Central memory CD8-positive, alpha-beta T cell (primary cell): Measurements from ENCODE around the gene SPART.
"Not testable (repeated sequence)": the region's sequence is repeated elsewhere in the genome, so short reads cannot be mapped to it uniquely, and the experiment has no call there.

Experiments used
- ATAC-seq: fragments of 150-1000 bp; cut with Tn5 transposase; replicated peaks from 2 replicates; pipeline ENCODE4 v1.10.0; 2022; ENCODE audit warnings: mild to moderate bottlenecking, moderate FRiP score, moderate number of reproducible peaks; ENCODE audit not compliant: poor library complexity, severe bottlenecking; ENCODE audit errors: extremely low read depth
- DNase-seq, 2 donors: peaks; one replicate each; pipeline ENCODE4 v3.0.0; 2021; ENCODE audit warnings: low spot score in 2 of 2
- H3K27ac Mint-ChIP-seq: one replicate; pipeline ENCODE4 v1.8.0; 2022; ENCODE audit warnings: low read depth, mild to moderate bottlenecking, moderate library complexity, mixed read lengths
- H3K27me3 Mint-ChIP-seq: one replicate; pipeline ENCODE4 v1.8.0; 2022; ENCODE audit warnings: mixed read lengths
- H3K36me3 Mint-ChIP-seq: one replicate; pipeline ENCODE4 v1.8.0; 2022; ENCODE audit warnings: mild to moderate bottlenecking, moderate library complexity, mixed read lengths; ENCODE audit not compliant: insufficient read depth
- H3K4me1 Mint-ChIP-seq: one replicate; pipeline ENCODE4 v1.8.0; 2022; ENCODE audit warnings: mixed read lengths
- H3K4me3 Mint-ChIP-seq: one replicate; pipeline ENCODE4 v1.8.0; 2022; ENCODE audit warnings: mild to moderate bottlenecking, moderate library complexity, mixed read lengths
- H3K9me3 Mint-ChIP-seq: one replicate; pipeline ENCODE4 v1.8.0; 2022; ENCODE audit warnings: mixed read lengths

The SPART gene

DNA sequence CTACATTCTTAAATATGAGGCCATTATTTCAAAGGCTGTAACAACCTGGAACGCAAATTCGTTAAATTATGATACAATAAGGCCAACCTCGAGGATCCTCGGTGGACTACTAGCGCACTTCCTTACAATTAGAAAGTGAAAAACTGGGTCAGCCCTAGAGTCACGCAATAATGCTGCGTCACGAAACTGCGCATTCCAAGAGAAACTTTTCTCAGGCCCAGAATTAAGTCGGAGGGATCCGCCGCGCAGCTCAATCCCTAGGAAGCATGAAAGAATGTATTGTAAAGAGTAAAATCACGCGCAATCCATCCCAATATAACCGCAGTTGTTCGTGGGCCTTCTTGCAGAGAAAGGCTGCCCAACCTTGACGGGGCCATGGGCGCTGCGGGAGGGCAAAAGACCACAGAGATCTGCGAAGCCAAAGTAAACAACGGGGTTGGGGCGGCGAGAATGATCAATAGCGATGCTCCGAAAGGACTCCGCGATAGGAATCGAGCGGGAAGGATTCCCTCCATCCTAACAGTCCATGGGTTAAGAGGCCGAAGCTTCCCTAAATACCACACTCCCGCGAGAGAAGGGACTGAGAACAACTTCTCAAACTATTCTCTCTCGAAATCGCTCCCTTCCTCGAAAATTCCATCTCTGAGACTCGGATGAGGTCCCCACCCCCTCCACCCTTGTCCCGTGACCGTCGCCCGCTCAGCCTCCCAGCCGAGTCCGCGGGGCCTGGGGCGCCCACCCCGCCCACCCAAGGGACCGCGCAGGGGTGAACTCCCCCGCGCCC is 564 bp downstream of the SPART start:
- Mint-ChIP-seq H3K9me3 (no peaks in the 10 kb centered on the region), H3K27me3 (peaks cover 29% of the 10 kb centered on the region), H3K36me3 (peaks cover 5% of the 10 kb centered on the region), H3K4me1 (no peaks in the 10 kb centered on the region), H3K4me3 (peak overlapping the region; percentile 77), H3K27ac (peak overlapping the region; percentile 88)
- no peak for ATAC-seq
- peak in 1 of 2 donors; percentile 18 for DNase-seq

DNA sequence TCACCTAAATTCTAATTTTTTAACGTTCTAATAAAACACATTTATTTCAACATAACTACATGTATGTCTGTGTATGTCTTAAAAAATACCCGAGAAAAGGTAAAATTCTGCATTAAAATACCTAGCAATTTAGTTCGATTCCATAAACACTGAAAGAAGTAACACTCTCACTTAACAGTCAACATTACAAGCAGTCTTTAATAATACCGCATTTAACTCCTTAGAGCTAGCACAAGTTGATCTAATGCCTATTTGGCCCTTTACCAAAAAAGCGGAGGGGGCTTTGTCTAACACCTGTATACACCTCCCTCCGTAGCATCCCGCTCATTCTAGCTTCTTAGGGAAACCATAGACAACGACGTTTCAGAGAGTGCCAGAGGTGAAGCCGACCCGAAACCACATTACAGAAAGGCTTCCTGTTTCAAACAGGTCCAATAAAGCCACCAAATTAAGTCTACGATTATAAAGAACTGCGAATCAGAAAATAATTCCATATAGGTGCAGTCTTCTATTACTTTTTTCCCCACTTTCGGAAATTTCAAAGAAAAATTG is 1.2 kb downstream of the SPART start:
- H3K4me1 Mint-ChIP-seq, result no peaks in the 10 kb centered on the region
- DNase-seq, result no peak
- peaks cover 29% of the 10 kb centered on the region for H3K27me3 Mint-ChIP-seq
- H3K4me3 Mint-ChIP-seq, result peak overlapping the region; percentile 77
- ATAC-seq, result peak; percentile 46
- H3K9me3 Mint-ChIP-seq, result no peaks in the 10 kb centered on the region
- no peak overlapping the region for H3K27ac Mint-ChIP-seq
- peaks cover 5% of the 10 kb centered on the region for H3K36me3 Mint-ChIP-seq

DNA sequence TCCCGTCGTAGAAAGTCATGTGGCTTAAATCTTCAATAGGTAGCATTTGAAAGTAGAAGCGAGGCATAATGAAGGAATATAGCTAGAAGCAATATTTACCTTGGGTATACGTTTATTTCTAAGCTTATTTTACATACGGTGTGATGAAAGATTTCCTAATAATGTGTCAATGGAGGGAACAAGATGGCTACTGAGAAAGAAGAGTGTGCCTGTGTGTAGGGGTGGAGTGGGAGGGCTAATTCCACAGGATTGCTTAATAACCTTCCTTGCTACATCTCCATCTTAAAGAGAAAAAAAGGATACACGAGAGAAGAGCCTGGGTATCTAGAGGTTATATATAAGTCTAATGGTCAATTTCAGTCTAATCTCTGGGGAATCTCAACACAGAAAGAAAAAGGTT is 2.0 kb downstream of the SPART start:
- H3K36me3 Mint-ChIP-seq, result peaks cover 5% of the 10 kb centered on the region
- H3K27me3 Mint-ChIP-seq, result peaks cover 29% of the 10 kb centered on the region
- ATAC-seq, result no peak
- DNase-seq, result no peak
- no peaks in the 10 kb centered on the region for H3K4me1 Mint-ChIP-seq
- H3K9me3 Mint-ChIP-seq, result no peaks in the 10 kb centered on the region
- H3K4me3 Mint-ChIP-seq, result no peak overlapping the region
- no peak overlapping the region for H3K27ac Mint-ChIP-seq

DNA sequence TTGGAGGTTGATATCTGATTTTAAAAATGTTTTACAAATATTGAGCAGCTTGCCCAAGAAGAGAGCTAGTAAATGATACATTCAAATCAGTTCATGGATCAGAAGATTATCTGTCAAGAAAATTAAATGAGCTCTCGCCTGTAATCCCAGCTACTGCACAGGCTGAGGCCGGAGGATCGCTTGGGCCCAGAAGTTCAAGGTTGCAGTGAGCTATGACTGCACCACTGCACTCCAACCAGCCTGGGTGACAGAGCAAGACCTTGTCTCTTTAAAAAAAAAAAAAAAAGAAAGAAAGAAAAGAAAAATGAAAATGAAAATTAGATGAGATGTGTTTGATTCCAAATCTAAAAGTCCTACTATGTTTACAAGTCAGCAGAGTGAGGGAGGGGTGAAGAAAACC is 2.4 kb downstream of the SPART start:
- peaks cover 29% of the 10 kb centered on the region for H3K27me3 Mint-ChIP-seq
- peaks cover 5% of the 10 kb centered on the region for H3K36me3 Mint-ChIP-seq
- no peak overlapping the region for H3K27ac Mint-ChIP-seq
- no peak overlapping the region for H3K4me3 Mint-ChIP-seq
- ATAC-seq, result no peak
- no peak for DNase-seq
- H3K4me1 Mint-ChIP-seq, result no peaks in the 10 kb centered on the region
- no peaks in the 10 kb centered on the region for H3K9me3 Mint-ChIP-seq

DNA sequence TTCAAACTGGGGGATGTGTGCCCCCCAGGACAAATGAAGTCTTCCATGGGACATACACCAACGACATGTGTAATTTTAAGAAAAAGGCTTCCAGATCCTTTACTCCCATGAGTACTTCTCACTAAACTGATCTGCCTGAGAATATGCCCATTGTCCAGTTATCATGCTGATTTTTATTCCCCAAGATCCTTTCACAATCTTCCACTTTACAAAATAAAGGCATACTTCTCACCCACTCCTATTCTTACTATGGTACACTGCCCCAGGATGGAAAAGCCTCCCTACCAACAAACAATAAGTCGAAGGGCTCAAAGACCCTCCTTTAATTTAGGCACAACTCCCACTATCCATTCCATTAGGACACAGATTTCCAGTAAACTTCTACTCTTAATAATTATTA is 3.5 kb downstream of the SPART start:
- H3K27me3 Mint-ChIP-seq, result peaks cover 29% of the 10 kb centered on the region
- H3K9me3 Mint-ChIP-seq, result no peaks in the 10 kb centered on the region

DNA sequence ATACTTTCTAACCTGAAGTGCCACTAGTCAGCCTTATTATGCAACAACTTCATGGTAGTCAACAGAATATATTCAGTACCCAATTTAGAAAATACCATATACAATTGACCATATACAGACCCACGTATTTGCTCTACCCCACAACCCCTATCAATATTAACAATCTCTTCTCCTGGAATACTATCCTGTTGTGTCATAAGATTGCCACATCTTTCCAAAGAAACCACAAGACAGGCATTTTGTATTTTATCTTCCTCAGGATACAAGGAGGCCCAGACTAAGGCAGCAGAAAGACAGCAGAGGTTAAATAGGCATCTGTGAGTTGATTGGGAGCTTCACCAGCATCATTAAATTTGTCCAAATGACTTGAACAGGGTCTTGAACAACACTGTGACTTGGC is 4.5 kb downstream of the SPART start:
- Mint-ChIP-seq H3K27me3 (peaks cover 26% of the 10 kb centered on the region), H3K4me1 (no peaks in the 10 kb centered on the region), H3K27ac (no peak overlapping the region), H3K4me3 (no peak overlapping the region), H3K9me3 (no peaks in the 10 kb centered on the region), H3K36me3 (peaks cover 5% of the 10 kb centered on the region)
- DNase-seq (no peak), ATAC-seq (no peak)

More for the DNA sequence above, 3.5 kb downstream of the SPART start:
- ATAC-seq (no peak), DNase-seq (no peak)
- no peak overlapping the region for H3K4me3 Mint-ChIP-seq
- H3K27ac Mint-ChIP-seq, result no peak overlapping the region
- H3K36me3 Mint-ChIP-seq, result peaks cover 5% of the 10 kb centered on the region
- H3K4me1 Mint-ChIP-seq, result no peaks in the 10 kb centered on the region

DNA sequence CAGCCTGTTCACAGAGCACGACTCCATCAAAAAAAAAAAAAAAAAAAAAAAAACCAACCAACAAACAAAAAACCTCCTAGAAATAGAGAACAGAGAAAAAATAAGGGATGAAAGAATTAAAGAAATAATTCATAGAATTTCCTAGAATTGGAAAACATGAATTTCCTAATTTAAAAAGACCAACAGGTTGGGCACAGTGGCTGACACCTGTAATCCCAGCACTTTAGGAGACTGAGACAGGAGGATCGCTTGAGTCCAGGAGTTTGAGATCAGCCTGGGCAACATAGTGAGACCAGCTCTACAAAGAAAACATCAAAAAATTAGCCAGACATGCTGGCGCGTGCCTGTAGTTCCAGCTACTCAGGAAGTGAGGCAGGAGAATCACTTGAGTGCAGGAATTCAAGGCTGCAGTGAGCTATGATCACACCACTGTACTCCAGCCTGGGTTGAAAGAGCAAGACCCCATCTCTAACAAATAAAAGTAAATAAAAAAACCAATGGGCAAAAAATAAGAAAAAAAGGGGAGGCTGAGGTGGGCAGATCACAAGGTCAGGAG is 6.5 kb downstream of the SPART start:
- Mint-ChIP-seq H3K27me3 (peaks cover 10% of the 10 kb centered on the region), H3K4me3 (no peak overlapping the region), H3K4me1 (no peaks in the 10 kb centered on the region)

DNA sequence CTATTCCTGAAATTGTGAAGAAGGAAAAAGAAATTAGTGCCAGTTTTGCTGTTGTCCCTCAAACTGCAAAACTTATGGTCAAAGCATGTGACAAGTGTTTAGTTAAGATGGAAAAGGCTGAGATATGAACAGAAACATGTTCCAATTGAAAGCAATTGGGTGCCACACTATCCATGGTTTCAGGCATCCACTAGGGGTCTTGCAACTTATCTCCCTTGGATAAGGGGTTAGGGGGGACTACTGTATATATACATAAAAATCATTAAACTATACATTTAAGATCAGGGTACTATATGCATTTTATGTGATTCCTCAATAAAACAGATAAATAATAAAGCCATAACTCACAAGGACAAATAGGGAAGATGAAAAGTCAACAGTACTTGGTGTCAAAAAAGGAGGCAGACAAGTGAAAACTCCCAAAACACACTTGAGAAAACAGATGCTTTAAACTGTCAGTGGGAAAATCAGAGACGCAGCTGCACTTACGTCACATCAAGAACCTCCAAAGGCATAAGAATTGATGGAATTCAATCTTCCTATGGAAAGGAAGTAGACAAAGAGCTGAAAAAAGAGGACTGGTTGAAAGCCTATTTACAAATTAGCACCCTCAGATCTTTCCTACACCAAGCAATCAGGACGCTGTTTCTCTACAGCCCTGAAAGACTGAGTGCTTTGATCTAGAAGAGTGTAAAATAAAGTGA is 8.1 kb downstream of the SPART start:
- Mint-ChIP-seq H3K9me3 (no peaks in the 10 kb centered on the region), H3K27ac (no peak overlapping the region), H3K4me3 (no peak overlapping the region), H3K36me3 (peaks cover 1% of the 10 kb centered on the region), H3K4me1 (no peaks in the 10 kb centered on the region), H3K27me3 (no peaks in the 10 kb centered on the region)
- no peak for ATAC-seq
- DNase-seq, result no peak

More for the DNA sequence above, 6.5 kb downstream of the SPART start:
- Mint-ChIP-seq H3K27ac (no peak overlapping the region), H3K9me3 (no peaks in the 10 kb centered on the region), H3K36me3 (peaks cover 1% of the 10 kb centered on the region)
- DNase-seq, result no peak
- no peak for ATAC-seq

DNA sequence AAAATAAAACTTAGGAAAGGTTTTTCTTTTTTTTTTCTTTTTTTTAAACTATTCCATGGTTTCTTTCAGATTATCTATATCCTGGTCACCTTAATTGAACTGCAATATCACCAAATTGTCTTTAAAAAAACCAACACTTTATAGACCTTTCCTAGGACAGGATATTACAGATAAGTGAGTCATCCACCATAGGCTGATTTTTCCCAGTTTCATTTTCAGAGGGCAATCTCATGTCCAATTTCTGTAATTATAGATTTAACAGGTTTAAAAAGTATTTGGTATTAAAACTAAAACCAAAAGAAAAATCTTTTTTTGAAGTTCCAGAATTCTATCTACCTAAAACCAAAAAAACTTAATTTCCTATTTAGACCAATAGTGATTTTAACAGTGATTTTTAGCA is 13.2 kb downstream of the SPART start:
- Mint-ChIP-seq H3K4me1 (no peaks in the 10 kb centered on the region), H3K27ac (no peak overlapping the region), H3K9me3 (no peaks in the 10 kb centered on the region), H3K27me3 (no peaks in the 10 kb centered on the region), H3K36me3 (peaks cover 6% of the 10 kb centered on the region), H3K4me3 (no peak overlapping the region)
- DNase-seq (no peak), ATAC-seq (no peak)

DNA sequence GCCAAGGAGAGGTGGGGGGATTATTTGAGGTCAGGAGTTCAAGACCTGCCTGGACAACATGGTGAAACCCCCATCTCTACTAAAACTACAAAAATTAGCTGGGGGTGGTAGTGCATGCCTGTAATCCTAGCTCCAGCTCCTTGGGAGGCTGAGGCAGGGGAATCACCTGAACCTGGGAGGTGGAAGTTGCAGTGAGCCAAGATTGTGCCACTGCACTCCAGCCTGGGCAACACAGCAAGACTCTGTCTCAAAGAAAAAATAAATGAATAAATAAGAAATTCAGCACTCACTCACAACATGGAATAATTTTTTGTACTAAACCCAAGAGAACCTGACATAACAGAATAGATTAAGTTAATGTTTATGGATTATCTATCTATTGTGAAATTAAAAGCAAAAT is 13.9 kb downstream of the SPART start:
- ATAC-seq, H3K27me3 Mint-ChIP-seq, DNase-seq, H3K36me3 Mint-ChIP-seq, H3K9me3 Mint-ChIP-seq, H3K27ac Mint-ChIP-seq, H3K4me1 Mint-ChIP-seq, H3K4me3 Mint-ChIP-seq: not testable (repeated sequence)

DNA sequence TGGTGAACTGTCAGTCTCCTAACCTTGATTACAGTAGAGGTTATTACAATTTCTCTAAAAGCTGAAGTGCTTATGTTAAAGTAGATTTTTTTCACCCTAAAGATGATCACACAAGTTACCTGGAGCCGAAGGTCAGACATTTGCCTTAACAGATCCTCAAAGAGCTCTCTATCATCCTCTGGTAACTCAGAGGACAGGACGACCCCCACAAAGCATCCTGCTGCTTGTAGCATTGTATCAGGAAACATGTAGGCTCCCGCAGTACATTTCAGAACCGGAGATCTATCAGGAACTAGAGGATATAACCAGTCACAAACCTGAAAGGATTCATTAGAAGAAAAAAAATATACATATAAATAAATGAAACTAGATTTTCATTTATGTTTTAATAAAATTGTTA is 14.9 kb downstream of the SPART start:
- ATAC-seq (no peak), DNase-seq (no peak)
- Mint-ChIP-seq H3K27me3 (no peaks in the 10 kb centered on the region), H3K4me3 (no peak overlapping the region), H3K27ac (no peak overlapping the region), H3K36me3 (peaks cover 6% of the 10 kb centered on the region), H3K9me3 (no peaks in the 10 kb centered on the region), H3K4me1 (no peaks in the 10 kb centered on the region)

DNA sequence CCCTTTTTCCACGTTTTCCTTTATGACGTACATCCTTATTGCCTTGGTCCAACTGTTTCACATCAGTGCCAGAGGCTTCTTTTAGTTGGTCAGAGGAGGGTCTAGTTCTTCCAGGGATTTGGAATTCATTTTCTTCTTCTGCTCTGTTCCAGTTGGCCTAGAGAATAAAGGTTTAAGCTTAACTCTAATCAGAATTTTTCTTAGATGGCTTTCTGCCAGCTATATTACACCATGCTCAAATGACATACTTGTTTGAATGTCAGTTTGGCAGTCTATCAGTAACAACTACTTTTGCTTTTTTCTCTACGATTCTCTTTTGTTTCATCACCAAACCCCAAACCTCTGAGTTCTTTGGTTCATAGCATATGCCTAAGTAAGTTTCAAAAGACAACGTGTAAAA is 16.8 kb downstream of the SPART start:
- no peak overlapping the region for H3K27ac Mint-ChIP-seq
- DNase-seq (no peak), ATAC-seq (no peak)
- no peak overlapping the region for H3K4me3 Mint-ChIP-seq
- H3K9me3 Mint-ChIP-seq, result no peaks in the 10 kb centered on the region
- no peaks in the 10 kb centered on the region for H3K4me1 Mint-ChIP-seq
- H3K36me3 Mint-ChIP-seq, result peaks cover 8% of the 10 kb centered on the region
- H3K27me3 Mint-ChIP-seq, result no peaks in the 10 kb centered on the region

DNA sequence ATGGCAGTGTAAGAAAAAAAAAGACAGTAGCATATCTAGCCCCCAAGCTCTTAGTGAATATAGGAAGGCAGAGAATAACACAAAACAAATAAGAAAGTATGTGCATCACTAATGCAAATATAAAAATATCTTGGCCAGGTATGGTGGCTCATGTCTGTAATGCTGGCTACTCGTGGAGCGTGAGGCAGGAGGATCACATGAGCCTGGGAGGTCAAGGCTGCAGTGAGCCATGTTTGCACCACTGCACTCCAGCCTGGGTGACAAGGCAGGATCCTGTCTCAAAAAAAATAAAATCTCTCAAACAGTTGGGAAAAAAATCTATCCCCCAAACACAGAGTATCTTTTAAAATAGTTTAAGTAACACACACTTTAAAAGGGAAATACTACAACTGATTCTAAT is 17.4 kb downstream of the SPART start:
- ATAC-seq, result no peak
- DNase-seq, result no peak
- H3K27me3 Mint-ChIP-seq, result no peaks in the 10 kb centered on the region
- H3K4me1 Mint-ChIP-seq, result no peaks in the 10 kb centered on the region
- H3K36me3 Mint-ChIP-seq, result peaks cover 8% of the 10 kb centered on the region
- H3K4me3 Mint-ChIP-seq, result no peak overlapping the region
- H3K9me3 Mint-ChIP-seq, result no peaks in the 10 kb centered on the region
- no peak overlapping the region for H3K27ac Mint-ChIP-seq
